Measurements from ENCODE around the gene ZEB2.

The ZEB2 gene

GRCh38 chr2:144519934-144520731 lies at the start of gene ZEB2:
ZEB2 (minus strand) TSS chr2:144520119; CDS start chr2:144517350, 2,769 bp downstream.
- no peaks in the 10 kb centered on the region for H3K9me3 Mint-ChIP-seq
- no peak within 1 kb of the TSS for H3K27ac Mint-ChIP-seq
- H3K4me3 Mint-ChIP-seq = no peak within 1 kb of the TSS
- peaks cover 26% of the 10 kb centered on the region for H3K4me1 Mint-ChIP-seq (ENCODE audit: low read depth)
- H3K36me3 Mint-ChIP-seq (ENCODE audit: low read depth) = peaks cover 5% of the 10 kb centered on the region
- no peak for DNase-seq
- peaks cover 48% of the 10 kb centered on the region for H3K27me3 Mint-ChIP-seq

GRCh38 chr2:144567745-144568144 lies 47.8 kb upstream of the ZEB2 start:
- Mint-ChIP-seq H3K4me3 (no peak overlapping the region), H3K36me3 (ENCODE audit: low read depth) (no peaks in the 10 kb centered on the region), H3K4me1 (ENCODE audit: low read depth) (peaks cover 21% of the 10 kb centered on the region), H3K9me3 (no peaks in the 10 kb centered on the region), H3K27ac (no peak overlapping the region), H3K27me3 (peaks cover 16% of the 10 kb centered on the region)
- no peak for DNase-seq

GRCh38 chr2:144566448-144566847 lies 46.5 kb upstream of the ZEB2 start:
- H3K27ac Mint-ChIP-seq = no peak overlapping the region
- peaks cover 9% of the 10 kb centered on the region for H3K4me1 Mint-ChIP-seq (ENCODE audit: low read depth)
- no peak for DNase-seq
- H3K36me3 Mint-ChIP-seq (ENCODE audit: low read depth) = no peaks in the 10 kb centered on the region
- no peaks in the 10 kb centered on the region for H3K9me3 Mint-ChIP-seq
- H3K27me3 Mint-ChIP-seq = peaks cover 16% of the 10 kb centered on the region
- H3K4me3 Mint-ChIP-seq = no peak overlapping the region

GRCh38 chr2:144560251-144560650 lies 40.3 kb upstream of the ZEB2 start:
- DNase-seq = no peak
- H3K4me3 Mint-ChIP-seq = no peak overlapping the region
- no peaks in the 10 kb centered on the region for H3K4me1 Mint-ChIP-seq (ENCODE audit: low read depth)
- no peaks in the 10 kb centered on the region for H3K36me3 Mint-ChIP-seq (ENCODE audit: low read depth)
- peaks cover 5% of the 10 kb centered on the region for H3K27me3 Mint-ChIP-seq
- H3K9me3 Mint-ChIP-seq = no peaks in the 10 kb centered on the region
- no peak overlapping the region for H3K27ac Mint-ChIP-seq

GRCh38 chr2:144559681-144560080 lies 39.8 kb upstream of the ZEB2 start:
- no peak overlapping the region for H3K4me3 Mint-ChIP-seq
- no peak for DNase-seq
- H3K4me1 Mint-ChIP-seq (ENCODE audit: low read depth) = no peaks in the 10 kb centered on the region
- H3K27ac Mint-ChIP-seq = no peak overlapping the region
- peaks cover 3% of the 10 kb centered on the region for H3K27me3 Mint-ChIP-seq
- no peaks in the 10 kb centered on the region for H3K36me3 Mint-ChIP-seq (ENCODE audit: low read depth)
- H3K9me3 Mint-ChIP-seq = no peaks in the 10 kb centered on the region

GRCh38 chr2:144559242-144559641 lies 39.3 kb upstream of the ZEB2 start:
- Mint-ChIP-seq H3K9me3 (no peaks in the 10 kb centered on the region), H3K36me3 (ENCODE audit: low read depth) (no peaks in the 10 kb centered on the region), H3K27ac (no peak overlapping the region), H3K4me1 (ENCODE audit: low read depth) (no peaks in the 10 kb centered on the region), H3K27me3 (peaks cover 3% of the 10 kb centered on the region), H3K4me3 (no peak overlapping the region)
- DNase-seq = no peak

- no peak overlapping the region for H3K27ac Mint-ChIP-seq
- H3K36me3 Mint-ChIP-seq (ENCODE audit: low read depth) = no peaks in the 10 kb centered on the region
- H3K4me3 Mint-ChIP-seq = no peak overlapping the region
- H3K9me3 Mint-ChIP-seq = no peaks in the 10 kb centered on the region
- peaks cover 3% of the 10 kb centered on the region for H3K4me1 Mint-ChIP-seq (ENCODE audit: low read depth)
- H3K27me3 Mint-ChIP-seq = no peaks in the 10 kb centered on the region
- DNase-seq = no peak
Measured at GRCh38 chr2:144554492-144555210, 34.7 kb upstream of the ZEB2 start.

- Mint-ChIP-seq H3K27ac (no peak overlapping the region), H3K36me3 (ENCODE audit: low read depth) (no peaks in the 10 kb centered on the region), H3K27me3 (no peaks in the 10 kb centered on the region), H3K4me3 (no peak overlapping the region), H3K4me1 (ENCODE audit: low read depth) (peaks cover 6% of the 10 kb centered on the region), H3K9me3 (no peaks in the 10 kb centered on the region)
- no peak for DNase-seq
Measured at GRCh38 chr2:144553379-144553778, 33.5 kb upstream of the ZEB2 start.

GRCh38 chr2:144552821-144553220 lies 32.9 kb upstream of the ZEB2 start:
- Mint-ChIP-seq H3K4me1 (ENCODE audit: low read depth) (peaks cover 9% of the 10 kb centered on the region), H3K36me3 (ENCODE audit: low read depth) (no peaks in the 10 kb centered on the region), H3K4me3 (no peak overlapping the region), H3K27ac (no peak overlapping the region), H3K27me3 (no peaks in the 10 kb centered on the region), H3K9me3 (no peaks in the 10 kb centered on the region)
- no peak for DNase-seq

- DNase-seq = no peak
- Mint-ChIP-seq H3K36me3 (ENCODE audit: low read depth) (no peaks in the 10 kb centered on the region), H3K4me1 (ENCODE audit: low read depth) (peaks cover 9% of the 10 kb centered on the region), H3K4me3 (no peak overlapping the region), H3K27me3 (peaks cover 7% of the 10 kb centered on the region), H3K27ac (no peak overlapping the region), H3K9me3 (no peaks in the 10 kb centered on the region)
Measured at GRCh38 chr2:144550911-144551310, 31.0 kb upstream of the ZEB2 start.

GRCh38 chr2:144550084-144550483 lies 30.2 kb upstream of the ZEB2 start:
- no peaks in the 10 kb centered on the region for H3K9me3 Mint-ChIP-seq
- H3K36me3 Mint-ChIP-seq (ENCODE audit: low read depth) = no peaks in the 10 kb centered on the region
- H3K4me3 Mint-ChIP-seq = no peak overlapping the region
- H3K27ac Mint-ChIP-seq = no peak overlapping the region
- H3K4me1 Mint-ChIP-seq (ENCODE audit: low read depth) = peaks cover 9% of the 10 kb centered on the region
- H3K27me3 Mint-ChIP-seq = peaks cover 7% of the 10 kb centered on the region
- no peak for DNase-seq

GRCh38 chr2:144548532-144549191 lies 28.7 kb upstream of the ZEB2 start:
- DNase-seq = no peak
- H3K4me1 Mint-ChIP-seq (ENCODE audit: low read depth) = peaks cover 9% of the 10 kb centered on the region

GRCh38 chr2:144548088-144548487 lies 28.2 kb upstream of the ZEB2 start:
- Mint-ChIP-seq H3K27ac (no peak overlapping the region), H3K4me1 (ENCODE audit: low read depth) (peaks cover 6% of the 10 kb centered on the region)

More at GRCh38 chr2:144548532-144549191, 28.7 kb upstream of the ZEB2 start:
- no peak overlapping the region for H3K27ac Mint-ChIP-seq
- peaks cover 9% of the 10 kb centered on the region for H3K27me3 Mint-ChIP-seq
- H3K4me3 Mint-ChIP-seq = no peak overlapping the region
- H3K9me3 Mint-ChIP-seq = no peaks in the 10 kb centered on the region
- no peaks in the 10 kb centered on the region for H3K36me3 Mint-ChIP-seq (ENCODE audit: low read depth)

GRCh38 chr2:144547494-144547893 lies 27.6 kb upstream of the ZEB2 start:
- H3K36me3 Mint-ChIP-seq (ENCODE audit: low read depth) = no peaks in the 10 kb centered on the region
- peaks cover 9% of the 10 kb centered on the region for H3K27me3 Mint-ChIP-seq
- no peaks in the 10 kb centered on the region for H3K9me3 Mint-ChIP-seq
- peaks cover 6% of the 10 kb centered on the region for H3K4me1 Mint-ChIP-seq (ENCODE audit: low read depth)
- H3K4me3 Mint-ChIP-seq = no peak overlapping the region
- no peak for DNase-seq
- no peak overlapping the region for H3K27ac Mint-ChIP-seq

More at GRCh38 chr2:144548088-144548487, 28.2 kb upstream of the ZEB2 start:
- peaks cover 9% of the 10 kb centered on the region for H3K27me3 Mint-ChIP-seq
- no peak overlapping the region for H3K4me3 Mint-ChIP-seq
- DNase-seq = no peak
- H3K9me3 Mint-ChIP-seq = no peaks in the 10 kb centered on the region
- H3K36me3 Mint-ChIP-seq (ENCODE audit: low read depth) = no peaks in the 10 kb centered on the region

- H3K4me3 Mint-ChIP-seq = no peak overlapping the region
- H3K4me1 Mint-ChIP-seq (ENCODE audit: low read depth) = peaks cover 6% of the 10 kb centered on the region
- peaks cover 9% of the 10 kb centered on the region for H3K27me3 Mint-ChIP-seq
- H3K9me3 Mint-ChIP-seq = no peaks in the 10 kb centered on the region
- no peaks in the 10 kb centered on the region for H3K36me3 Mint-ChIP-seq (ENCODE audit: low read depth)
- no peak overlapping the region for H3K27ac Mint-ChIP-seq
- DNase-seq = no peak
Measured at GRCh38 chr2:144546933-144547332, 27.0 kb upstream of the ZEB2 start.

Data from activated T-cell treated with anti-CD3 and anti-CD28 coated beads, Interleukin-2, amount 50 U/mL, for 24 hours (primary cell).